GM18517 (cell line): ENCODE data around the gene LCLAT1.
"Not testable (repeated sequence)": the region's sequence is repeated elsewhere in the genome, so short reads cannot be mapped to it uniquely, and the experiment has no call there.

ENCODE experiments used
- ATAC-seq: cut with Tn5 transposase; IDR thresholded peaks from one replicate; pipeline ENCODE4 v1.9.1; 2021; ENCODE audit warnings: mild to moderate bottlenecking, moderate library complexity; ENCODE audit not compliant: unreplicated experiment

The LCLAT1 gene

DNA sequence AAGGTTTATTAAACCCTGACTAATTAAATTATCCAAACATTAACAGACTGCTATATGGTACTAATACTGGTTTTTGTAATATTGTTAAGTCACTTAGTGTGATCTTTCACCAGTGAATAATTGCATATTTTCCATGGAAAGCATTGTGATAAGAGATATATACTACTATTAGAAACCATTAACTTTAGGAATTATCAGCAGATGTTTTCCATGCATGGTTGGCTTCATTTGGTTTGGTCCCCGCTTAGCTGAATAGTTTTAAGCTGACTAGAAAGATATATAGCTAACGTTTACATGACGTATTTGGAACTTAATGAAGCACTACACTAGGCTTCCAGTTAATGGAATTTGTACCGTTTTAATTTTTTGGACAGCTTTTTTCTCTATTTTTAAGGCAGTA, 37.9 kb downstream of the LCLAT1 start:
- ATAC-seq: no peak

DNA sequence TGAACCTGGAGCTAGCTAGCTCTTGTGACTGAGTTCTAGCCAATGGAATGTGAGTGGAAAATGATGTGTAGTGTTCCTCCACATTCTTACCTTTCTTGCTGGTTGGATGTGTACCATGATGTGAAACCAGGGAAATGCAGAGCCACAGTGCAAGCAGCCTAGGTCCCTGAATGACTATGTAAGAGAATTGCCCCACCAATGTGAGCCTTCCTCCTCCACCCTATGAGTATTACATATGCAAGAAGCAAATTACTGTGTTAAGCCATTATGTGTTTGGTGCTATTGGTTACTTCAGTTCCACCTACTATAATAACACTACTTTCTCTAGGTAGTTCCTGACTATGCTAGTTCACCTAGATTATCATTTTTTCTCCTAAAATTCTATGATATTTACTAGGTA, 39.6 kb downstream of the LCLAT1 start:
- ATAC-seq: no peak

DNA sequence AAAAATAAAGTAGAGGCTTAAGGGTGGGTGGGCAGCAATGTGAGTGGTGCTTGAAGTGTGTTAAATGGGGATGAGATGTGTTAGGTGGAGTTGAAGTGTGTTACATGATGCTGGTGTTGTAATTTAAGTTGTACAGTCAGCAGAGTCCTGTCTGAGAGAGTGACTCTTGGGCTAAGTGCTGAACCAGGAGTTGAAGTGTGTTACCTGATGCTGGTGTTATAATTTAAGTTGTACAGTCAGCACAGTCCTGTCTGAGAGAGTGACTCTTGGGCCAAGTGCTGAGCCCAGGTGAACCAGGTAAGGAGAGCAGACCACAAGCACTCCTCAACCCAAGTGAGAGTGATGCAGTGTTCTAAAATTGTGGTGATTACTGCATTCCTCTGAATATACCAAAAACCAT, 40.6 kb downstream of the LCLAT1 start:
- no peak for ATAC-seq

DNA sequence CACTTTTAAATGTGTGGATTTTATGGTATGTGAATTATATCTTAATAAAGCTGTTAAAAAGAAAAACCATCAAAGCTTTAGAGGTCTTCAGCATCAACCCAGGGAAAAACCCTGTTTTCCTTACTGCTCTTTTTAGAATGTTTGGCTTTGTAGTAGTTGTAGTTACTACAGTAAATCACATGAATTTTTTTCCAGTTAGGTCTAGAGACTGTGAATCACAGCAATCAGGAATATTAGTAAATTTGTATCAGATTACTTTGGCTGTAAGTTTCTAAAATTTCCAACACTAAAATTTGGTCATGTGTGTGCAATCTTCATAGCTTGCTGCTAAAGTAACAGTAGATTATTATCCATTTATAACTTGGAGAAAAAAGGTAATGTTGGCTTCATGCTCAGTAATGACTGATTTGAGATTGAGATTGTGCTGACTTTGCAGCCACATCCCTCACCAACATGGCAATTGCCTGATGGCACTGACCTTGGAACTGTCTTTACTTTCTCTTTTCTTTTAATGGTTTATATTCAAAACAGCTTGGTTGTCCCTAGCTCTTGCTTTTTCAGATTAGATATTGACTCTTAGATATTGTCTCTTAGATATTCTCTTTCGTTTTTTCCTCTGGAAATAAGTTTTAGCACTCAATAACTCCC, 41.1 kb downstream of the LCLAT1 start:
- no peak for ATAC-seq

DNA sequence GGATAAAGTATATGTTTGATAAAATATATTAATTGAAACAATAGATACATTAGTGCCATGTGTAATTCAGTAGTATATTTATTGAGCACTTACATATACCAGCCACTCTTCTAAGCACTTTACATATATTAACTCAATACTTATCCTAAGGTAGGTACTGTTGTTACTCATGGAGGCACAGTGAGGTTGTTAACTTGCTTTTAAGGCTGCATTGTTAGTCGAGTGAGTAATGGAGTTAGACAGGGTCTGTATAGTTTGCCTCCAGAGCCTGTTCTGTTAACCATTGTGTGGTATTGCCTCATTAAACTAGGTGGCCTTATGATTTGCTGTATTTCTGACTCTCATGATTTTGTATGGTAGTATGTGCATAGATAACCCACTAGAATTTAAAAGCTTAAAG, 44.2 kb downstream of the LCLAT1 start:
- no peak for ATAC-seq

DNA sequence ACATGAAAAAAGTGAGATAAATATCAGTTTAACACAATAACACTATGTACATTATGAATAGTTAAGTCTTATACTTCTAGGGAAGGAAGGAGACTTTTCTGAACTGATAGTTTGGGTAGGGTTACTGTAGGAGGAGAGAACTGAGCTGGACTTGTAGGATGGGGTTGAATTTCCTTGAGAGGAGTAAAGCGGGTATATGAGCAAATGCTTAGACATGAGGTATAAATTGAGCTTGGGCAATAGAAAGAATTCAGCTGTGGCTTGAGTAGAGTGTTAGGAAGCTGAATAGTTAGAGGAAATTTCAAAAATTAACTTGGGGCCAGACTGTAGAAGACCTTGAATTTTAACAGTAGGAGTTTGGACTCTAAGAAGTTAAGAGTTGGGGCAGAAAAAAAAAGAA, 45.1 kb downstream of the LCLAT1 start:
- no peak for ATAC-seq

DNA sequence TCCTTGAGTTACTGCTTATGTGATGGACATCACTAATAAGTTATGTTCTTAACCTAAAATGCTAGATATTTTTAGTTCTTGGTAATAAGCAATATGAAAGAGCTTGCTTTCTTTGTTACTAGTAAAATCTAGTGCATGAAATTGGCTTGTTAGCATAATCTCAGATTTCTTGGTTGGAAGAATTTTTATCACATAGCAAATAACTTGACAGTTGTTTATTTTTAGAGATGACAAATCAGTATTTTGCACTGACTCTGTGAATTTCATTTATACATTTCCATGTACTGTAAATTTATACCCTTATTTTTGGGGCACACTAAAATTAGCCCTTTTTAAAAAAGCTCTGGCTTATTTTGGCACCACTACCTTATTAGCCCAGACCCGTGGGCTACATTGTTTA, 45.6 kb downstream of the LCLAT1 start:
- ATAC-seq: no peak

DNA sequence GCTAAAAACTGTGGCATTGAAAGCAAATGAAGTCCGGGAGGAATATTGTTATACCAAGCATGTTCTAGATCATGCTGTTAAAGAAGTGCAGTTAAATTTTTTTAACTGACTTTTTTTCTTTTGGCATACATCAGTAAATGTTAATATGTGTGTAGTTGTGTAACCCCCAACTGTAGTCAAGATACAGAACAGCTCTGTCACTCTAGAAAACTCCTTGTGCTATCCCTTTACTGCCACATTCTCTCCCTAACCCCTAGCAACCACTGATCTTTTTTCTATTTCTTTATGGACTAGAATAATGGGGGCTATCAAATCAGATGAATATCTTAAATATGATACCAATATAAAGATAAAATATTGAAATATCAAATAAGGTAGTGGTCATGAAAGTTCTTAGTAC, 46.4 kb downstream of the LCLAT1 start:
- no peak for ATAC-seq

DNA sequence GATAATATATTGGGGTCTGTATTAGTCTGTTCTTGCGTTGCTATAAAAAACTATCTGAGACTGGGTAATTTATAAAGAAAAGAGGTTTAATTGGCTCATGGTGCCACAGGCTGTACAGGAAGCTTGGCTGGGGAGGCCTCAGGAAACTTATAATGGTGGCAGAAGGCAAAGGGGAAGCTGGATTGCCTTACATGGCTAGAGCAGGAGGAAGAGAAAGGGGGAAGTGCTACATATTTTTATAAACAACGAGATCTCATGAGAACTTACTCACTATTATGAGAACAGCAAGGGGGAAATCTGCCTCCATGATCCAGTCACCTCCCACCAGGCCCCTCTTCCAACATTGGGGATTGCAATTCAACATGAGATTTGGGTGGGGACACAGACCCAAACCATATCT, 48.9 kb downstream of the LCLAT1 start:
- ATAC-seq: not testable (repeated sequence)

DNA sequence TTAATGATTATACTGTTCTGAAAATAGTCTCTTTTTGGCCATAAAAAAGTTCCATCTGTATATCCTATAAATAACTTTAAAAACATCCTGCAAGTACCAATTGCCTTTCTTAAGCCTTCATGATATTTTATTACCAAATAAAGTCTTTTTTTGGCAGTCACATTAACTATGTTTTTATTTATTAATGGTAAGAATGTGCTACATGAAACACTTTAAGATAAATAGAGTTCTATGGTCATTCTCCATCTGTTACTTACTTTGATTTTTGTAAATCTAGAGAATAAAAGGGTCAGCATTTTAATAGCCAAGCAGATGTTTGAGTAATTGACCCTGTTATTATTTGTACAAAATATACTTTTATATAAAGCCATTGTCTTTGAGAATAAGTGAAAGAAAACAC, 52.6 kb downstream of the LCLAT1 start:
- ATAC-seq: no peak

DNA sequence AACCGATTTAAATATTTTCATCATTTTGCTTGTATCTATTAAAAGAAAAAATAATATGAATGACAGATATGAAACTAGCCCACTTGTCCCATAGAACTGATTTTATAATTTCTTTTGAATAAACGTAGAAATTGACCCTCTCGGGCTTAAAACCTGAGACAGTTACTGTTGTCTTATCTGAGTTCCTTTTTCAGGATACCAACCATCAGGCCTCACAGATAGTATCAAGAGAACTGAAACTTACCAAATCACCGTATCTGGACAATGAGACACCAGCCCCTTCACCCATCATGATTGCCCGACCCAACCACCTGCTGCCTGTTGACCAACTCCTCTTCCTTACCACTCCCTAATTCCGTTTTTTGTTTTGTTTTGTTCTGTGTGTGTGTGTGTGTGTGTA, 53.7 kb downstream of the LCLAT1 start:
- no peak for ATAC-seq

DNA sequence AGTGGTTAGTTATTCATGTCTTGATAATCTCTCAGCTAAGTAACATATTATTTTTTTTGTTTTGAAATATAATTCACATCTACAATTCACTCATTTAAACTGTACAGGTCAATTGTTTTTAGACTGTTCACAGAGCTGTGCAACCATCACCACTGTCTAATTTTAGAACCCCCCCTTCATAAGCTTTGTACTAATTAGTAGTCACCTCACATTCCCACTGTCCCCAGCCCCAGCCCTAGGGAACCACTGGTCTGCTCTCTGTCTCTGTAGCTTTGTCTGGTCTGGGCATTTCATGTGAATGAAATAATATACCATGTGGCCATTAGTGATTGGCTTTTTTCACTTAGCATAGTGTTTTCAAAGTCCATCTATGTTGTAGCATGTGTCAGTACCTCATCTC, 55.3 kb downstream of the LCLAT1 start:
- no peak for ATAC-seq

DNA sequence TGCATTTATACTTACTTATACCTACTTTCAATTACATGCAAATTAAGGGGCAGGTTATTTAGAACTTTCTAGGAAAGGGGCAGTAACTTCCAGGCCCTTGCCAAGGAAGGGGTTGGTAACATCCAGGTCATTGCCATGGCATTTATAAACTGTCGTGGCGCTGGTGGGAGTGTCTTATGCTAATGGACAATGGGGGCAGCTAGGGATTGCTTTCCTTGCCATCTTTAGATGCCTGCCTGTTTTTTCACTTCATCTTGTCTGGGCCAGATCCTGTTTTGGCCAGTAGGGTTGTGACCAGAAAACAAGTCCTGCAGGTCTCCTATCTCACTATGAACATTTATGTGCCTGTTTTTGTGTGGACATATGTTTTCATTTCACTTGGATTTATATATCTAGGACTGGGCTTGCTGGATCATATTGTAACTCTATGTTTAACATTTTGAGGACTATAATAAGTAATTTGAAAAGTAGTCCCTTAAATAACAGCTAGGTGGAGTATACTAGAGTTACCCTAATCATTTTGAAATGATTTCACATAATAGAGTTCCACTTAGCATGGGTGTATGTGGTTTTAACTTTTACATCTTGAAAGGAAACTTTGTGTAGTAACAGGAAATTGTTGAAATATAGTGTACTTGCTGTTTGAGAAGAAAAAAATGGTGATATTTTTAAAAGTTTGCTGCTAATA, 56.1 kb downstream of the LCLAT1 start:
- ATAC-seq: no peak

DNA sequence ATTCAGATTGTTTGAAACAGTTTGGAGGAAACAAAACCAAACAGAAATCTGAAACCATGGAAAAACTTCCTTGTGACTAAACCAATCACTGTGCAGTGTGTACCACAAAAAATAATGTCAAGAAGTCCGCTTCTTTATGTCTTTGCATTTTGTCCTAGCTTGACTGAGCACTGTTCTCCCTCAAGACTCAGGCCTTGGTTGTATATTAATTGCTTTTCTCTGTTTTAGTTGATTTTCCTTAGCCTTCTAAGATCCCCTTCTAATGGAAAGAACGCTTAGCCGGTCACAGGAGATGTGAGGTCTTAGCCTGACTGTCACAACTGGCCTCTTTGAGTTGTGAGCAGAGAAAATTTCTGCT, 56.6 kb downstream of the LCLAT1 start:
- ATAC-seq: no peak

DNA sequence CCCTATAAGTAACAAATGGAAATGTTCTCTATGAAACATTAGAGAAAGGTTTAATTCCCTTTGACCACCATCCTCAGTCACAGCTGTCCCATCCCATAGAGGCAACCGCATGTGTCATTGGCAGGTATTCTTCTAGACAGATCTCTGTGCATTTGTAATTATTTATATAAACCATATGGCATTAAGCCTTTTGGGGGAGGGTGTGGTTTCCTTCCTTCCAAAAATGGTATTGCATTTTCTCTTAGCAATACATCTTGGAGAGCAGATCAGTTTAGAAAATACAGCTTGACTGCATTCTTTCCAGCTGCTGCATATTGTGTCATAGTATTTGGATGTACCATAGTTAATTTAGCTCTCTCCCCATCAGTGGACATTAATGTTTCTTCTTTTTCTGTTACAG, 57.7 kb downstream of the LCLAT1 start:
- ATAC-seq: no peak

DNA sequence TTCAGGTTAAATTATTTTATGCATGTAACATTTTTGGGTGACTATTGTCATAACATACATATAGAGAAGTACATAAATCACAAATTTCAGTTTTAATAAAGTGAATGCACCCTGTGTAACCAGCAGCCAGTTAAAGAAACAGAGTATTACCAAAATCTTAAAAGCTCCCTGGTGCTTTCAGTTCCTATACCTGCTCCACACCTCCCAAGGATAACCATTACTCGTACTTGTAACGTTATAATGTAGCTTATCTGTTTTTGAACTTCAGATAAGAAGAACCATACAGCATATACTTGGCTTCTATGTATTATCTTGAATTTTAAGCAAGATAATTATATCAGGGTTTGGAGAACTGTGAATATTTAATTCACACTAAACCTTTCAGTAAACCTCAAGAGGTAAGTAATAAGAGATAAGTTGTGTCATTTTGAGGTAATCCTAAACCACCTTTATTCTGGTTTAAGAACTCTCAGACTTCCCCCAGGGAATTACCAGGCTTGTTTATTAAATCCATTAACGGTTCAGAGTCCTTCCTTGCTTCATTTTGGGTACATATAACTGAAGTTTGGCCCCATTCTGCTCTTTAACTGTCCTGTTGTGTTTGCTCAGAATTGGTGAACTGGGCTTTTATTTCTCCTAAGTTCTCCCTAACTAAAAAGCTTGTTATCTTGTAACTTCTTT, 58.6 kb downstream of the LCLAT1 start:
- ATAC-seq: no peak

DNA sequence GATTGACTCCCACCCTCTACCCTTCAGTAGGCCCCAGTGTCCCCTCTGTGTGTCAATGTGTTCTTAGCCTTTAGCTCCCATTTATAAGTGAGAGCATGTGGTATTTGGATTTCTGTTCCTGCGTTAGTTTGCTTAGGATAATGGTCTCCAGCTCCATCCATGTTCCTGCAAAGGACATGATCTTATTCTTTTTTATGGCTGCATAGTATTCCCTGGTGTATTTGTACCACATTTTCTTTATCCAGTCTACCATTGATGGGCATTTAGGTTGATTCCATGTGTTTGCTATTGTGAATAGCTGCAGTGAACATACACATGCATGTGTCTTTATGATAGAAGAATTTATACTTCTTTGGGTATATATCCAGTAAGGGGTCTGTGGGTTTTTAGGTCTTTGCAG, 60.4 kb downstream of the LCLAT1 start:
- not testable (repeated sequence) for ATAC-seq

DNA sequence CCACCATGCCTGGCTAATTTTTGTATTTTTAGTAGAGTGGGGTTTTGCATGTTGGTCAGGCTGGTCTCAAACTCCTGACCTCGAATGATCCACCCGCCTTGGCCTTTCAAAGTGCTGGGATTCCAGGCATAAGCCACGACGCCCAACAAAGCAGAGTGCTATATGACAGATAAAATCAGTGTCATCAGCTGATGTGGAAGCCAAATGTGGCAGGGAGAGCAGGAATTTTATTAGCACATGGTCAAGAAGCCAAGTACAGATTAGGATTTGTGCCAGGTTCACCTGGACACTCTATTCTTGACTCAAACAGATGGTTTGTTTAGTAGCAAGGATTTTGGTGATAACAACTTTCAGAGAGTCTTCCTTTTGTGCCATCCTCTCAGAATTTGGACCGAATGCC, 62.7 kb downstream of the LCLAT1 start:
- ATAC-seq: no peak

DNA sequence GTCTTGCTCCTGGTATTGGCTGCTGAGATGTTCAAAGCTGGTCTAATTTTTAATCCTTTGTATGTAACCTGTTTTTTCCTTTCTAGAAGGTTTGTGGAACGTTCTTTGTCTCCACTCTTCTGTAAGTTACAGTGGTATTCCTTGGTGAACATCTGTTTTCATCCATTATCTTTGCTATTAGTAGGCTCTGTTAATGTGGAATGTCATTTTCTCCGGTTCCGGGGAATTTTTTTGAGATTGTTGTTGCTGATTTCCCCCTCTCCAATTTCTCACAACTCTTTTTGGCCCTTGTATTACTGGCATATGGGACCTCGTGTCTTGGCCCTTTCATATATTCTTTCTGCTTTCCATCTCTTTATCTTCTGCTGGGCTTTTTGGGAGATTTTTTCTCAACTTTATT, 63.4 kb downstream of the LCLAT1 start:
- ATAC-seq: no peak

DNA sequence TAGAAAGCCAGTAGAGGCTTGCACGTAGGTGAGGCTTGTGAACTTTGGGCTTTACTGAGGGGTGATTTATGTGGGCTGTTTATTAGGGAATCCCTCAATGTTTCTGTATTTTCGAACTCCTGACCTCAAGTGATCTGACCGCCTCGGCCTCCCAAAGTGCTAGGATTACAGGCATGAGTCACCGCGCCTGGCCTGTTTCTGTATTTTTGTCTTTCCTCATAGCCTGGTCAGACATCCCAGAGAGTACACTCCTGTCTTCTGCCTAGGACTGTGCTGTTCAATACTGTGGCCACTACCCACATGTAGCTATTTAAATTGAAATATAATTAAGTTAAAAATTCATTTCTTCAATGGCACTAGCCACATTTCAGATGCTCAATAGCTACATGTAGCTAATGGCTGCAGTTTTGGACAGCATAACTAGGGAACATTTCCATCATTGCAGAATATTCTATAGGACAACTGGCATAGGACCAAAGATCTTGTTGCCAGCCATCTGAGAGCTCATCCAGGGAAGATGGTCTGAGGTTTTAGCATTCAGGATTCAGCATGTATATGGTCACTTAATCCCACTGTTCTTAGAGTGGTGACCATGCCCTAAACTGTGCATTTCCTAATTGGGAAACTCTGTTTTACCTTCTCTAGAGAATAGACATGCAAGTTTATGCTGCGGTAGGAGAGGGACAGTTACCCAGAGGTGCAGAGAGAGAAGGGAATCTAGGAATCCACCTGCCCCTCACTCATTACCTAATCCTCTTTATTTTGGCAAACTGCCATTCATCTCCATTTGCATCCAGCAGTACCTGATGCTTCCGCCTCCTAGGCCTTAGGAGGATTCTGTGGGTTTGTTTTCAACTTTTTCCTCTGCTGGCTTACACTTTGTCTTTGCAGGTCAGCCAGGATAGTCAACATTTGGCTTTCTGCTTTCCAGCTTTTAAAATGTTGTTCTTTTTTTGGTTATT, 64.4 kb downstream of the LCLAT1 start:
- no peak for ATAC-seq

DNA sequence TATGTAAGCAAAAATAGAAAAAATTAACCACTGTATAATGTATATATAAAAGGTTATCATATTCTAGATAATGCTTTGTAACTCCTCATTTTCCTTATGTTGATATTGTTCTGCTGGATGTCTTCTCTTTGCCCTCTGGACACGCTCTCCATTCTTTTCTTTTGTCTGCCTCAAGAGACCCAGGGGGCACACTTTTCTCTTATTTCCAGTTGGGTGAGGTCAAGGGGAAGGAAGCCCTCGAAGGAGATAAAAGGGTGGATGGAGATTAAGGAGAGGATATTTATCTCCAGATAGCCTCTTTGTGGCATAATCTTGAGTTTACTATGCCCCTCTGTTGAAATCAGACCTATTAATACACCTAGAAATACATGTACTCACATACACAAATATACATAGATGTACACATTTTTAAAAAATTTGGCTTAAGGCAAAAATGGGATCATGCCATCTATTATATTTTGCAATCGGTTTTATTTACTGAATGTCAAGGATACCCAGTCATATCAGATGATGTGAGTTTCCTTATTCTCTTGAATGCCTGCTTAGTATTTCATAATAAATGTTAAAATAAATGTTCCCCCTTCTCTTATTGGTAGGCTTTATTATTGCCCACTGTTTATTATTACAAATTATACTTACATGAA, 65.3 kb downstream of the LCLAT1 start:
- ATAC-seq: no peak
